ENCODE measurements around the gene CERKL.

CERKL gene

GRCh38 chr2:181678861-181679543 is 22.1 kb upstream of the CERKL start:
- no peak for DNase-seq (ENCODE audit: low read depth)

- peak; percentile 49 for DNase-seq (ENCODE audit: low read depth)
These were observed 21.1 kb upstream of the CERKL start for GRCh38 chr2:181677912-181678586.

GRCh38 chr2:181675254-181675653 is 18.3 kb upstream of the CERKL start:
- no peak for DNase-seq (ENCODE audit: low read depth)

- DNase-seq (ENCODE audit: low read depth) = no peak
These were observed 17.6 kb upstream of the CERKL start for GRCh38 chr2:181674461-181674860.

DNA sequence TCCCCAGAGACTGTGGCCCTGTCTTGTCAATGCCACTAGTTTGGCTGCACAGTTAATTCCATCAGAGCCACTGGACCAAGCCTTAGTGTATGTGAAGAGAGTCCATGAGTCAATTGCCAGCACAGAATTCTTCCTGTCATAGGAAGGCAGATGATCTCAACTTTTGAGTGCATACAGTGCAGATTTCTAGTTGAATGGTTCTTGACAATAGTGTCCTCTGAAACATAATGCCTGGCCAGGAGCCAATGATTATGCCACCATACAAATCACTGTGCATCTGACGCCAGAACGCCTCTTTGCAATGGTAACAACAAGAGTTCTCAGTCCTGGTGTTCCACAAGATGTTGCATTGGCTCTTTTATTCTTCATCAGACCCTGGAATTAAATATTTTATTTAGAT is 16.3 kb upstream of the CERKL start:
- no peak for DNase-seq (ENCODE audit: low read depth)

DNA sequence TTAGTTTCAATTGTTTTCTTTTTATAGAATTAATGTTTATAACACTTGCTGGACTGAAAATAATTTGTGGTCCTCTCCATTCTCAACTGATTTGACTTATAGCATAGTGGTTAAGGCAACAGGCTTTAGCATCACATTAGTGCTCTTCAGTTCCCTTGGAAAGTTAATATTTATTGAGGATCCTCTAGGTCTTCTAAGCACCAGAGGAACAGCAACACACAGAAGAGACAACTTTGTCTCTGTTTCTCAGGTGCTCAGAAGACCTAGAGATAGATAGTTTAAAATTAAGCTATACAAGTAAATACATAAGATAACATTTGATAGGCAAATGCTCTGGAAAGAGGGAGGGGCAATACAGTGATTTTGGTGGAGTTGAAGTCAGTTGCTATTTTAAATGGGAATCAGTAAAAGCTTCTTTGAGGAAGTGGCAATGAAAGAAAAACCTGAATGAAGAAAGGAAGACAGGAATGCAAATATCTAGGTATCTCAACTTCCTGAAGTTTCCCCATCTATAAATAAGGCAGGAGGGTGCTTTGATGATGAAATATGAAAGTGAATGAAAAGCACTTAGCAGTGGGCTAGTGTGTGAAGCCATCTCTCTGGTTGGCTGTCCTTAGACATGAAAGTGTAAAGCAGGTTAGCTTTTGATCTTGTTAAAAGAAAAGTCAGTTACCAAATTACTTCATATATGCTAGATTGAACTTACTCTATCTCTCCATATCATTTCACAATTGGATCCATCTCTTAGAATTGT is 15.5 kb upstream of the CERKL start:
- no peak for DNase-seq (ENCODE audit: low read depth)

- DNase-seq (ENCODE audit: low read depth) = no peak
These were observed 13.7 kb upstream of the CERKL start for GRCh38 chr2:181670632-181671031.

DNA sequence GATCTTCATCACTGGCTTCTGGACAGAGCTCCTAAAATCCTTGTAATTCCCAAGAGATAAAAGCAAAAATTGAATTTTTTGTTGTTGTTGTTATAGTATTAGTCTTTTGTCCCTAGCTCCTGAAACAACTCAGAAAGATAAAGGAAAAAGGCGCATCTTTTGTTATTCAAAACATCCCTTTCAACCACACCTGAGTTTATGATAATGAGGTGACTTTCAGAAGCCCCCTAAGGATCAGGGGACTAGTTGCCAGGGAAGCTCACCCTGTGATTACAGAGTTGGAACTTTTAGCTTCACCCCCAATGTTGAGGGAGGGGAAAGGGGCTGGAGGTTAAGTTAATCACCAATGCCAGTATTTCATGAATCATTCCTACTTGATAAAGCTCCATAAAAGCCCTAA is 10.3 kb upstream of the CERKL start:
- no peak for DNase-seq (ENCODE audit: low read depth)

DNA sequence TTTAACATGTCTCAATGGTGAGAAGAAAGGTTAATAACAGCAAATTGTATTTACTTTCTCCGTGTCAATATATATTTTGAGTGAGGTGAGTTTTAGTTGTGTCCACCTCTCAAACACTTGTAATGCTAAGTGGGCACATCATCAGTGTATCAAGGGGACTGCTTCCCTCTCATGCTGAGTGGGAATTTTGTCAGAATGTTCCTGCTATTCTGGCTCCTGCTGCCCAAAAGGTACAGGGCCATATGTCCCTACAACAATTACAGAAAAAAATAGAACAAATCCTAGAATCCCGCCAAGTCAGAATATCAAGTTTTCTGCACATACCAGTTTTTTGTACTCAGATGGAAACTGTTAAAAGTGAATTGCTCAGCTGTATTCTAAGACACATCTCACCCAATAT is 5.4 kb upstream of the CERKL start:
- DNase-seq (ENCODE audit: low read depth) = no peak

GRCh38 chr2:181660181-181660580 is 3.3 kb upstream of the CERKL start:
- no peak for DNase-seq (ENCODE audit: low read depth)

DNA sequence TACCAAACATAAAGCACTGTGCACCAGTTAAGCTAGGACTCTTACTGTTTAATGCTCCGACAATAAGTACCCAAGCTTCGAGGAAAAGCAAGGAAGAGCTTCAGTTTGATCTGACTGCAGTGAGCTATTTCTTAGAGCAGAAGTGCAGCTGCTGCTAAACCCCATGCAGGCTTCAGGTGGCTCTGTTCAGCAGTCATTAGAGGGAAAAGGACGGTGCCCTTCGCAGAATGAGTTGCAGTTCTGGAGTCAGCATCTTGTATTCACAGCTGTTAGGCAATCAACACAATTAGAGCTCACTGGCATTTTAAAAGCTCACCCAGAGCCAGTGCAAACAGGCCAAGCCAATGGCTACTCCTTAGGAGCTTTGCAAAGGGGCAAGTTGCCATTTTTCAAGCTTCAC is 1.5 kb upstream of the CERKL start:
- DNase-seq (ENCODE audit: low read depth) = no peak

DNA sequence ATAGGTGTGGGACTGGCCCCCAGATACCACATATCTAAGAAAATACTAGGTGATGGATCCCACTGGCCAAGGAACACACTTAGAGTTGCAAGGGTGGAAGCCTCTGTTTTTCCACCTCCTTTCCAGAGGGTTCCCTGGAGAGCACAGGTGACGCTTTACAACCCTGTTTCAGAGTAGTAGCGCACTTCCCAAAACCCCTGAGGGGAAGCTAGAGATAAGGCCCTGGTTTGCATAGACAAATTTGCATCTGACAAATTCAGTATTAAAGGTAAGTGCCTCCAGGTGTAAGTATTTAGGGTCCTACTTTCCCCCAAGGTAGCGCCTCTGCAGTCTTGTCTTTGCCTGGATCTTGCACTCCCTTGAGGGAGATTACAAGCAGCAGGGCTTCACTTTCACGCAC is 474 bp upstream of the CERKL start:
- no peak for DNase-seq (ENCODE audit: low read depth)

DNA sequence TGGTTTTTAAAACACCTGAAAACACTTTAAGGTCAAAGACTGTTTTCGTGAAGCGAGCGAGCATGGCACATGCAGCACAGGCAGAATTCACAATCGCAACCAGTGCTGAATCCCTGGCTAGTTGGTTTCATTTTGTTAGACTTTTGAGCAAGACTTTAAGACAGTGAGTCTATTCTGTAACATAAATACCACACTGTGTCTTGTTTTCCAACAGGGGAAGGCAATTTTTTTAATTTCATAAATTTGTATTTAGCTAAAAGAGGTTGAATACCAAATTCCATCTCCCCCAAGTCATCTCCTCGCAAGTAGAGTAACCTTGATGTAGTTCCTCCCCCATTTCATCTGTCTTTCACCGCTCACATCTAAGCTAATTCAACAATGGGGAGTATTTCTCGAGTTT is 1.4 kb downstream of the CERKL start:
- no peak for DNase-seq (ENCODE audit: low read depth)

DNA sequence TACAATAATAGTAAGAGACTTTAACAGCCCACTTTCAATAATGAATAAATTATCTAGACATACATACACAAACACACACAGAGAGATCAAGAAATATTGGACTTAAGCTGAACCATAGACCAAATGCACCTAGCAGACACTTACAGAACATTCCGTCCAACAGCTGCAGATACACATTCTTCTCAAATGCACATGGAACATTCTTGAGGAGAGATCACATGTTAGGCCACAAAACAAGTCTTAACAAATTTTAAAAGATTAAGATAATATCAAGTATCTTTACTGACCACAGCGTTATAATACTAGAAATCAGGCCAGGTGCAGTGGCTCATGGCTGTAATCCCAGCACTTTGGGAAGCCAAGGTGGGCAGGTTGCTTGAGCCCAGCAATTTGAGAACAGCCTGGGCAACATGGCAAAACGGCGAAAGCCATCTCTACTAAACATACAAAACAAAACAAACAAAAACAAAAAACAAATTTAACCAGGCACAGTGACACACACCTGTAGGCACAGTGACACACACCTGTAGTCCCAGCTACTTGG is 7.4 kb downstream of the CERKL start:
- no peak for DNase-seq (ENCODE audit: low read depth)

DNA sequence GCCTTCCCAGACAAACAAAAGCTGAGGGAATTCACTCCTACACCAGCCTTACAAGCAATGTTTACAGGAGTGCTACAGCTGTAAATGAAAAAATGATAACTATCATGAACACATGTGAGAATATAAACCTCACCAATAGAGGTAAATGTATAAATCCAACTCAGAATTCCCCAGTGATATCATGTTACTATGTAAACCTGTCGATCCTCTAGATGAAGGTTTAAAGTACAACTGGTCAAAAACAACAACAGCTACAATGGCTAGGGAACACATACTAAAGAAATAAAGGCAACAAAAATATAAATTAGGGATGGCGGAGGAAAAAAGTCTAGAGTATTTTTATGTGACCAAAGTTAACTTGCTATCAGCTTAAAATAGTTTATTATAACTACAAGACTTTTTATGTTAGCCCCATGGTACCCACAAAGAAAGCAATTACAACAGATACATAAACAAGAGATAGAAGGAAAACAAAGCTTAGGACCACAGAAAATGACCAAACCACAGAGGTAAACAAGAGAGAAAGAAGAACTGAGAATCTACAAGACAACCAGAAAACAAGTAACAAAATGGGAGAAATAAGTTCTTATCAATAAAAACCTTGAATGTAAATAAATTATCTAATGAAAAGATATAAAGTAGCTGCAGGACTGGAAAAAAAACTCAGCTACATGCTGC is 8.3 kb downstream of the CERKL start:
- DNase-seq (ENCODE audit: low read depth) = no peak

DNA sequence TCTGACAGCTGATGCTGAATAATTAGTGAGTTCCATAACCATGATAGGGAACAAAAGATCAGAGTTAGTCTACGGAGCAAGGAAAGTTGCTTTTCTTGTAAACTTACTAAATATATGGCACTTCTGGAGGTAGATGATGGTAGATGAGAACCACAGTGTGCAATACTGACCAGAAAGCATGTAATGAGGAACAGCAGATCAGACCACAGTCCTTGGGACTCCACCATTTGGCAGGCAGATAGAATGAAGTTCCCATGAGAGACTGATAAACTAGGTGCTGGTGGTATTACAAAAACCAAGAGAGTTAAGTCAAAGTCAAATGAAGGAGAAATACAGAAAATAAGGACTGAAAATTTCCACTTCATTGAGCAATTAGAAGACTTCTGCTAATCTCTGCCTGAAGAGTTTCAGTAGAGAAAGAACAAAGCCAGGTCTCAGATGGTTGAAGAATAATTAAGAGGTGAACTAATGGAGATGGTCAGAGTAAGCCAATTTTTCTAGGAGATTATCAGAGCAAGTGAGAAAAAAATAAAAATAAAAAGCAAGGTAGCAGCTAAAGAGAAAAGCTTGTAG is 10.4 kb downstream of the CERKL start:
- no peak for DNase-seq (ENCODE audit: low read depth)

- DNase-seq (ENCODE audit: low read depth) = no peak
These were observed 13.8 kb downstream of the CERKL start for GRCh38 chr2:181643151-181643550.

DNA sequence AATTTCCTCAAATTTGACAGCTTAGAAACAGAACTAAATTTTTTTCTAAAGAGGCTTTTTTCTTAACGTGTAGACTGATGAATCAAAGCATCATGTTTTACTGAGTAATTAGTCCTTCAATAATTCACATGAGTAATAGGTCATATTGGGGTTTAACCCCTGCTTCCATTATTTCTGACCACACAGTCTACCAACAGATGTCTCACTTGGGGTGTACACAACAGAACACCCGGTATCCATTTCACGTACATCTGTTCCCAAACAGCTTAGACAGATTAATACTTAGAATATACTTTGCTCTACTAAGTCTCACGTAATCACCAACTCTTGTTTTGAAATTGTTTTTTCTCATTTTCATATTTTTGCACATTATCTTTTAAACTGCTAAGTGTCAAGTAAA is 14.8 kb downstream of the CERKL start:
- no peak for DNase-seq (ENCODE audit: low read depth)

DNA sequence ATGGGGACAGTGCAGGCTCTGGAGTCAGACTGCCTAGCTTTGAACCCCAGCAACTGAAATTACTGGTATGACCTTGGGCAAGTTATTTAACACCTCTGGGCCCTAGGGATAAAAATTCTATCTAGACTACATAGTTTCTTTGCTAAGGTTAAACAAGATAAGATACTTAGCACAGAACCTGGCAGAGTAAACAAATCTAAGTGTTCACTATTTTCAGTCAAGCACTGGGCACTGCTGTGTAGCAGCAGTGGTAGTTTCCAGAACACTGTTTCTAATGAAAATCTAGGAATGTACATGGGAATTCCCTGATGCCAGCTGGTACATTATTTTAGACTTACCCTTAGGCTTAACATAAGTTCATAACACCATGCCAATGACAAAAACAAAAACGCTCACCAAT is 17.2 kb downstream of the CERKL start:
- no peak for DNase-seq (ENCODE audit: low read depth)

DNA sequence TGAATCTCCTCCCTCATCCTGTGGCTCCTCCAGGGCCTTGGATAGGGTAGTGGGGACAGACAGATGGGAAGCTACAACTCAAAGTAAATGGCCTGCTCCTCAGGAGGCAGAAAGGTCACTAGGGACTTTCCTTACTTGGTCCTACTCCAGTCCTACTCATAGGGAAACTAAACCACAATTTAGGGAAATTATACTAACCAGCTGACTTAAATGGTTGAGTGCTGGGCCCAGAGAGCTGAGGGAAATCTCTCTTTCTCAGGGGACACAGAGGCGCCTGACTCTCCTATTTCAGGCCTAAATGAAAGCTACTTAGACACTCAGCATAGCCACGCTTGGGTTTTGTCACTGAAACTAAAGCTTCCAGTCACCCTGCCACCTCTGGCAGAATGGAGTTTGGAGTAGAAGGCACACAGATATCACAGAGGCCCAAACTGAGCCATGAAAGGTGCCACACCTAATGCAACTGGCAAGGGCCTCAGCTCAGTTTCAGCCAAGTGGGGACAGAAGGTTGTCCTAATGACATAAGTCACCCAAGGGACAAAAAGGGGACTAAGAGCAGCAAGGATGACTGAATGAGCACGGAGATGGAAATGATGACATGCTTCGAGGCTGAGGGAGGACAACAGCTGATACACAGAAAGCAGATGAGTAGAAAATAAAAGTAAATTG is 24.0 kb downstream of the CERKL start:
- no peak for DNase-seq (ENCODE audit: low read depth)
